ENCODE data around the gene RIPOR1.
"Not testable (repeated sequence)": the region's sequence is repeated elsewhere in the genome, so short reads cannot be mapped to it uniquely, and the experiment has no call there.

The RIPOR1 gene

DNA sequence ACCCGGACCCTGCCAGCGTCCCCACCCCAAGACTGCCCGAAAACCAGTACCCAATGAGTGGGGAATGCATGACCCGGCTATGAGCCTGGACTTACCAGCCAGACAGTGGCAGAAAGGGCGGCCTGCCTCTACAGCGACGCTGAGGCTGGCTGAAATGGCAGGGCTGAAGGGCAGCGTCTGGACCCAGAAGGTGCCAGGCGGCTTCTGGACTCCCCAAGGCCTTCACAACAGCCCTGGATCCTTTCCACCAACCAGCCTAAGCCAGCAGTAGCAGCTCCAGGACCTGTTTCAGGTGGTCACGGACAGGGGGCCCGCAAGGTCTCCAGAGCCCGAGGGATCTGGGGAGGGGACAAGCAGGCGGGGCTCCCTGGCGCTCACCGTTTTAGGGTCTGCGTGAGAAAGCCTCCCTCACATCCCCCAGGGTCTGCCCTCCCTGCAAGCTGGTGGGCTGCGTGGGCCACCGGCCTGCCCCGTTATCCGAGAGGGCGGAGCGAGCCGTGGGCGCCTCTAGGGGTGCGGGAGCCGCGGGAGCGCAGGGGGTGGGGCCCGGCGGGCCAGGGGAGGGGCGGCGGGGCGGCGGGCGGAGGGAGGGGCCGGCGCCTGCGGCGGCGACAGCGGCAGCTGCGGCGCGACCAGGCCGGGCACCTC lies at the start of gene RIPOR1:
Gene RIPOR1, plus strand, starts transcription at position 608 of the 648 bp plus-strand sequence. CDS start 9,618 bp downstream, outside the sequence.
- DNase-seq: peak; percentile 53

DNA sequence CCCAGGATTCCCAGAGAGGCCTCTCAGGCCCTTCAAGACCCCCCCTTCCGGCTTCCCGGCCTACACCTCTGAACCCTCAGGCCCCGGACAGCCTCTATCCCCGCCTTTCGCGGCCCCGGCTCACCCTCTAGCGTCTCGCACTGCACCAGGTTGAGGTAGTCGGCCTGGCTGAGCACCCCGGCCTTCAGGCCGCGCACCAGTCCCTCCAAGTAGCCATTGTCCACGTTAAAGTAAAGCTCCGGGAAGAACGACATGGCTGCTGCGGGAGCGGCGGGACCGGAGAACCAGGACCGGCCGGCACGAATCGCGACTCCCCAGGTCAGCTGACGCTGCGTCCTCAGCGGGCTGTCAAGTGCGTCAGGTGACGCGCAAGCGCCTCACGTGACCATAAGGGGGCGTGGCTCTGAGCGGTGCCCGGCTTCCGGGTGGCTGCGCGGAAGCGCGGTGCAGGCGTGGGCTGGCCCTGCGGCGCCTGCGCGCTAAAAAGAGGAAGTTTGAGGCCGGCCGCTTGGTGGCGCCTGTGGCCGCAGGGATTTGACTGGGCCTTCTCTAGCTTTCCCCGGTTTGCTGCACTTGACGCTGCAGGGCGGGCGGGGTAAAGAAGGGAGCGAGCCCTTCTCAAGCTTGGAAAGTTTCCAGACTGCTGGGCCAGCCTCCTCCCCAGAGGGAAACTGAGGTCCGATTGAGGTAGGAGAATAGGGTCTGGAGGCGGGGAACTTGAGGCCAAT lies 47.6 kb upstream of the RIPOR1 start, which contains the start of gene ATP6V0D1:
Gene ATP6V0D1, minus strand, starts transcription at position 325 of the 728 bp plus-strand sequence. Its CDS starts 71 bp downstream, at position 254.
- DNase-seq: peak; percentile 97

GRCh38 chr16:67481561-67482232 lies 46.9 kb upstream of the RIPOR1 start:
- DNase-seq: no peak

DNA sequence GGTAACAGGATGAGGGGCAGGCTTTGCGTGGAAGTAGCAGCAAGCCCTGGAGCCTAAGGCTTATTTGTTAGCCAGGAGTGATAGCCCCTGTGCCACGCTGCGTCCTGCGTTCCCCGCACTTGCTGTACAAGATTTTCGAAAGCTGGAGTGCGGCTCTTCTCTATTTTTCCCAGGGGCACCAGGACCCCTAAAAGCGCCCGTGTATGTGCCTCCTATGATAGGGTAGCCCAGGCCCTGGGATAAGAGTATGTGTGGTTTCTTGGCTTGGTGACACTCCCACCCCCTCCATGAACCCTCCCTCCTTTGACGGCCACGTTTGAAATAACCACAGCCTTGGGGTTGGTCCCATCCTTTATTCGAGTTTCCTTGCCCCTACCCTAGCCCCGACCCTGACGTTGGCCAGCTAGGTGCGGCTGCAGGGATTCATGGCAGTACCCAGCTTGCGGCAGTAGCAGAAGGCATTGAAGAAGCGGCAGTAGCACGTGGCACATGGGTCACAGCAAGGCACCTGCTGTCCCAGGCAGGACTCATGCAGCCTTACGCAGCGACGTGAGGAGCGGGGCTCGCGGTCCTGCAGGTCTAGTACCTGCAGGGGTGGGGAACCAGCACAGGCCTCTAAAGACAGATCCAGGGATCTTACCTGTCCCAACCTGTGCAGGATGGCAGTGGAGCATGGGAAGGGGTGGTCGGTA lies 46.2 kb upstream of the RIPOR1 start:
- no peak for DNase-seq

DNA sequence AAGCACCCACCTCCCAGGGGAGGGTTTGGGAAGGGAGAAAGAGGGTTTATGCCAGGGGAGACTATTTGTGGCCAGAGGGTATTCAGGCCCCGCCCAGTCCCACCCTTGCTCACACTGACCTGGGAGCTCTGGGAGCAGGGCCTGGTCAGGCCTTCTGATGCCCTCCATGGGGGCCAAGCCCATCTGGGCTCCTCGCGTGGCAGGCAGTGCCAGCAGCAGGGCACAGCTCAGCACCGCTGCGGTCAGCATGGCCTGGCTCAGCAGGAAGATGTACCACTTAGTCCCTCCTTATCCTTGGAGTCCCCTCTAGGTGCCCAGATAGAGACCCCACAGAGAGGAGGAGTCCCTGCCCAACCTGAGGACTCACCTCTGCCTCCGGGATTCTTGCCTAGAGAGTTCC lies 45.5 kb upstream of the RIPOR1 start, which contains the start of gene AGRP:
Gene AGRP, minus strand, starts transcription at position 398 of the 400 bp plus-strand sequence. Its CDS starts 149 bp downstream, at position 249.
- no peak for DNase-seq

- DNase-seq: no peak
These were observed 44.7 kb upstream of the RIPOR1 start for GRCh38 chr16:67483731-67484525.

DNA sequence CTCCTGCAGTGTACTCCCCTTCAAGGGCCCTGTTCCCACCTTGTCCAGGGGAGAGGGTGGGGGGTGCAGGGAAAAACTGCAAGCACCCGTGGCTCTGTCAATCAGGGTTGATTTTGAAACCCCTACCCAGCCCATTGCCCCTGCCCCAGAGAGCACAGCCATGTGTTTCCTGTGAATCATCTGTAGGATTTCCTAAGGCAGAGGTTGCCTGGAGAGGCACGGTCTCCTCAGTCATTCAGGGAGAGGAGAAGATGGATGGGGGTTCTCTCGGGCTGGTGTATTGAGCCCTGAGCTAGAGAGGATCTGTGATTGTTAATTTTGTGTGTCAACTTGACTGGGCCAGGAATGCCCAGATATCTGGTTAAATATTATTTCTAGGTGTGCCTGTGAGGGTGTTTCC lies 41.8 kb upstream of the RIPOR1 start:
- DNase-seq: no peak

DNA sequence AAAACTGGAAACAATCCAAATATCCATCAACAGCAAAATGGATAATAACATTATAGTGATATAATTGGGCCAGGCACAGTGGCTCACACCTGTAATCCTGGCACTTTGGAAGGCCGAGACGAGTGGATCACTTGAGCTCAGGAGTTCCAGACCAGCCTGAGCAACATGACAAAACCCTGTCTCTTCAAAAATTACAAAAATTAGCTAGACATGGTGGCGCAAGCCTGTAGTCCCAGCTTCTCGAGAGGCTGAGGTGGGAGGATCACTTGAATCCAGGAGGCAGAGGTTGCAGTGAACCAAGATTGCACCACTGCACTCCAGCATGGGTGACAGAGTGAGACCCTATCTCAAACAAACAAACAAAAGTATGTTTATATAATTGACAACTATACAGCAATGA lies 41.1 kb upstream of the RIPOR1 start:
- not testable (repeated sequence) for DNase-seq

DNA sequence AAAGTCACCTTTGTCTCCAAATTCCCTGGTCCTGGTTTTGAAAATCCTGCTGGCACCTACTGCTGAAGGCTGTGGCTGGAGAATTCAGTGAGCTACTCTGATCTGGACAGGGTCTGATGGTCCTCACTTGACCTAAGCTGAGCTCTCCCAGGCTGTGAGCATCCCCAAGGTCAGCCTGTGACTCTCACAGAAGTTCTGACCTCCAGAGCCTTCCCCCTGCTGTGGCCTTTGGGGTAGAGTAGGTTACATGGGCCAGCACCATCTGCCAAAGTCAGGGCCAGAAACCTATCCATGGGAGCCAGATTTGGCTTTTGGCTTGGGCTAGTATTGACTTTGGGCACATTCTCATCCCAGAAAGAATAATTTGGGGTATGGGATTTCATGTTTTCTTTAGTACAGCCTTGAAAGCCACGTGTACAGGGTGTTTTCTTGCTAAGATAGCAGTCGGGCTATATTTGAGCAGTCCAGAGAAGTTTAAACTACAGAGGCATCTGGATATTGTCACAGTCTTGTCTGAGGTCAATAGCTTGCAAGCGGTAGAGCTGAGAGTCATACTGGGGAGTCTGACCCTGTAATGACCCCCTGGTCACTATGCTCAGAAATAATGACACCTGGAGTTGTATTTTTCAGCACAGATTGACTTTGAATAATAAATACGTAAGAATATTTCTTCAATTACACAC lies 39.1 kb upstream of the RIPOR1 start:
- no peak for DNase-seq

GRCh38 chr16:67490335-67491096 lies 38.1 kb upstream of the RIPOR1 start:
- no peak for DNase-seq

GRCh38 chr16:67499106-67499505 lies 29.5 kb upstream of the RIPOR1 start:
- no peak for DNase-seq

- DNase-seq: no peak
These were observed 24.3 kb upstream of the RIPOR1 start for GRCh38 chr16:67504031-67505021.

DNA sequence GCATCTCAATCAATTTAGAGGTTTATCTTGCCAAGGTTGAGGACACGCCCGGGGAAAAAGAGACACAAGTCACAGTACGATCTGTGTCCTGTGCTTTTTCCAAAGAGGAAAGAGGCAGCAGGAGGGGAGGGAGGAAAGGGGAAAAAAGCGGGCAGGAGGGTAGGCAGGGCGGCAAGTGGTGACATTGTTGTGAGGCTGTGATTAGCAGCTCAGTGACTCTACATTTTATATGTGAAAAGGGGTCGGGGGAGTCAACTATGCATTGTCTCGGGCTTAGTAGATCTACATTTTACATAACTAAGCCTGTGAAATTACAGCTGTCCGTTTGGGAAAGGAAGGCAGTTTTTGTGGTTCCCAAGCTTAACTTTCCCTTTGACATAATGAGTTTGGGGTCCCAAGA lies 22.2 kb upstream of the RIPOR1 start:
- no peak for DNase-seq

GRCh38 chr16:67509016-67509415 lies 19.6 kb upstream of the RIPOR1 start:
- no peak for DNase-seq

- not testable (repeated sequence) for DNase-seq
These were observed 14.7 kb upstream of the RIPOR1 start for GRCh38 chr16:67513892-67514291.

DNA sequence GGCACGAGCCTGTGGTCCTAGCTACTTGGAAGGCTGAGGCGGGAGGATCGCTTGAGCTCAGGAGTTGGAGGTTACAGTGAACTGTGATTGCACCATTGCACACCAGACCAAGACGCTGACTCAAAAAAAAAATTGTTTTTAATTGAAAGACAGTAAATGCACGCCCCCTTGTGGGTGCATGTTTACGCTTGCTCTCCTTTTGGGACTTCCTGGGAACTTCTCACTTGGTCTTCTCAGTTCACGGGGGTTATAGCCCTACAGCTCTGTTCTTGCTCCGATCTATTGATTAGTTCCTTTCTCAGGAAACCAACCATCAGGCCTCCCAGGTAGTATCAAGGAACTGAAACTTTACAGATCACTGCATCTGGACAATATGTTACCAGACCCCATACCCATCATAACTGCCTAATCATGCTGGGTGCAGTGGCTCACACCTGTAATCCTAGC lies 14.2 kb upstream of the RIPOR1 start:
- peak; percentile 83 for DNase-seq

- DNase-seq: peak; percentile 77
These were observed 12.1 kb upstream of the RIPOR1 start for GRCh38 chr16:67516296-67517154.

DNA sequence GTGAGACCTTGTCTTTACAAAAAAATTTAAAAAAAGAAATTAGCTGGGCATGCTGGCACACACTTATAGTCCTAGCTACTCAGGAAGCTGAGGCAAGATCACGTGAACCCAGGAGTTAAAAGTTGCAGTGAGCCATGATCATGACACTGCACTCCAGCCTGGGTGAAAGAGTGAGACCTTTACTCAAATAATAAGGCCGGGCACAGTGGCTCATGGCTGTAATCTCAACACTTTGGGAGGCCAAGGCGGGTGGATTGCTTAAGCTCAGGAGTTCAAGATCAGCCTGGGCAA lies 11.5 kb upstream of the RIPOR1 start:
- no peak for DNase-seq
